SK-N-SH treated with all-trans-retinoic acid at 6 μM for 48 hours (cell line): Measurements from ENCODE around the gene MATK.

ENCODE experiments used
- ATAC-seq: fragments of 200-7000 bp; cut with Tn5 transposase; 3 replicates; pipeline ENCODE4 v1.9.1; 2020; ENCODE audit warnings: mild to moderate bottlenecking, moderate library complexity
- CSDC2 ChIP-seq: fragments of 250-450 bp; sonication (Bioruptor Pico); IDR thresholded peaks from 2 replicates; pipeline ENCODE4 v1.5.0; 2020; ENCODE audit warnings: mild to moderate bottlenecking, moderate library complexity
- GLIS3 ChIP-seq: fragments of 250-450 bp; sonication (Bioruptor Pico); IDR thresholded peaks from 2 replicates; pipeline ENCODE4 v1.5.0; 2020; ENCODE audit warnings: mild to moderate bottlenecking, moderate library complexity
- ISL1 ChIP-seq: fragments of 250-450 bp; sonication (Bioruptor Pico); IDR thresholded peaks from 2 replicates; pipeline ENCODE4 v2.1.2; 2022; ENCODE audit warnings: mild to moderate bottlenecking, moderate library complexity
- POU6F1 ChIP-seq: fragments of 250-450 bp; sonication (Bioruptor Pico); IDR thresholded peaks from 2 replicates; pipeline ENCODE4 v1.8.0; 2021; ENCODE audit warnings: low read depth, mild to moderate bottlenecking, moderate library complexity, borderline replicate concordance
- PPARA ChIP-seq: fragments of 250-450 bp; sonication (Bioruptor Pico); IDR thresholded peaks from 2 replicates; pipeline ENCODE4 v1.5.0; 2020; ENCODE audit warnings: mild to moderate bottlenecking, borderline replicate concordance
- RARB ChIP-seq: fragments of 250-450 bp; sonication (Bioruptor Pico); IDR thresholded peaks from 2 replicates; pipeline ENCODE4 v1.8.0; 2021; ENCODE audit warnings: mild to moderate bottlenecking, moderate library complexity
- SNAI2 ChIP-seq: fragments of 250-450 bp; sonication (Bioruptor Pico); IDR thresholded peaks from 2 replicates; pipeline ENCODE4 v1.5.0; 2020; ENCODE audit warnings: mild to moderate bottlenecking, moderate library complexity
- TCF4 ChIP-seq: fragments of 250-450 bp; sonication (Bioruptor Pico); IDR thresholded peaks from 2 replicates; pipeline ENCODE4 v1.8.0; 2021; ENCODE audit warnings: mild to moderate bottlenecking, moderate library complexity, borderline replicate concordance
- TOX ChIP-seq: fragments of 250-450 bp; sonication (Bioruptor Pico); IDR thresholded peaks from 2 replicates; pipeline ENCODE4 v1.8.0; 2021; ENCODE audit warnings: mild to moderate bottlenecking, moderate library complexity, borderline replicate concordance
- ZFP3 ChIP-seq: fragments of 250-450 bp; sonication (Bioruptor Pico); IDR thresholded peaks from 2 replicates; pipeline ENCODE4 v1.5.0; 2020; ENCODE audit warnings: mild to moderate bottlenecking, moderate library complexity
- ZFP30 ChIP-seq: fragments of 450-650 bp; formaldehyde crosslinking; IDR thresholded peaks from 2 replicates; pipeline ENCODE4 v1.5.0; 2022; ENCODE audit warnings: mild to moderate bottlenecking, moderate library complexity
- ZNF565 ChIP-seq: fragments of 450-650 bp; formaldehyde crosslinking; conservative IDR thresholded peaks from 2 replicates; pipeline ENCODE4 v1.5.0; 2020; ENCODE audit warnings: low read depth, mild to moderate bottlenecking, moderate library complexity
- ZNF70 ChIP-seq: fragments of 450-650 bp; formaldehyde crosslinking; IDR thresholded peaks from 2 replicates; pipeline ENCODE4 v1.5.0; 2020; ENCODE audit warnings: mild to moderate bottlenecking, moderate library complexity
- TF ChIP-seq, protein P1 (sequence below): fragments of 250-450 bp; sonication (Bioruptor Pico); IDR thresholded peaks from 2 replicates; pipeline ENCODE4 v1.5.1; 2021; ENCODE audit warnings: mild to moderate bottlenecking, moderate library complexity
- TF ChIP-seq, protein P2 (sequence below): fragments of 250-450 bp; sonication (Bioruptor Pico); IDR thresholded peaks from 2 replicates; pipeline ENCODE4 v1.8.0; 2020; ENCODE audit warnings: mild to moderate bottlenecking, moderate library complexity, borderline replicate concordance

Gene MATK

DNA sequence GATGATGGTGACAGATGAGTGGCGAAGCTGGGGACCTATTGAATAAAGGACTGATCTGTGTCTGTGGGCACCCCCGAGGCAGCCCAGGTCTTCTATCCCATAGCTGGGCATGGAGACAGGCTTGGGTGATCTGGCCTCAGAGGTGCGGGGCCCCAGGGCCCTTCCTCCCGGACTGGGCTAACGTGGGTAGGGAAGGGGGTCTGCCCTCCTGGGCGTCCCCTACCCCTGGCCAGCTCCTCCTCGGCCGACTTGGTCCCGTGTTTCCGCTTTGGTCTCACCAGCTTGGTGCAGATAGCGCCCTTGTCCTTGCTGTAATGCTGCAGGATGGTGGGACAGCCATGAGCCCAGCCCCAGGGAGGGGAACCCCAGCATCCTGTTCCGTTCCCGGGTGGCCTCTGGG is 3.3 kb downstream of the MATK start:
- TF ChIP-seq ZFP30 (no peak), ZNF70 (CRISPR knock-in tag) (no peak), ISL1 (CRISPR knock-in tag) (no peak)
- ATAC-seq, result no peak

DNA sequence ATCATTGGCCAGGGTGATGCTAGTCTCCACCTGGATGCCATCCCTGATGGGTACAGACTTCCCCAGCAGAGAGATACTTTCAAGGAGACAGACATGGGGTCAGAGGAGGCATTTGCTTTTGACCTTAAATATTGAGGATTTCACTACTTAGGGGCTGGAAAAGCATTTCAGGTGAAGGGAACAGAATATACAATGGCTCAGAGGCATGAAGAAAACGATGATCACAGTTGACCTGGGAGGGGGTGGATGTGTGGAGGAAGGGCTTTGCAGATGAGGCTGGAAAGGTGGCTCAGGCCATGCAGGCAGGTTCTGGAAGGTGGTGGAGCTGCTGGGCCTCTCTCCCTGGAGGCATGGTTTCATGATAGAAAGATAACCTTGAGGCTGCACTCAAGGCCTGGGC is 3.9 kb downstream of the MATK start:
- TF ChIP-seq PPARA (no peak), SNAI2 (CRISPR knock-in tag) (no peak), RARB (CRISPR knock-in tag) (no peak), CSDC2 (CRISPR knock-in tag) (no peak), ISL1 (CRISPR knock-in tag) (no peak), TOX (CRISPR knock-in tag) (no peak)
- no peak for ATAC-seq

- TF ChIP-seq ZFP30, result no peak
- TF ChIP-seq TOX (CRISPR knock-in tag), result no peak
- no peak for TF ChIP-seq ISL1 (CRISPR knock-in tag)
- TF ChIP-seq, protein P1, sequence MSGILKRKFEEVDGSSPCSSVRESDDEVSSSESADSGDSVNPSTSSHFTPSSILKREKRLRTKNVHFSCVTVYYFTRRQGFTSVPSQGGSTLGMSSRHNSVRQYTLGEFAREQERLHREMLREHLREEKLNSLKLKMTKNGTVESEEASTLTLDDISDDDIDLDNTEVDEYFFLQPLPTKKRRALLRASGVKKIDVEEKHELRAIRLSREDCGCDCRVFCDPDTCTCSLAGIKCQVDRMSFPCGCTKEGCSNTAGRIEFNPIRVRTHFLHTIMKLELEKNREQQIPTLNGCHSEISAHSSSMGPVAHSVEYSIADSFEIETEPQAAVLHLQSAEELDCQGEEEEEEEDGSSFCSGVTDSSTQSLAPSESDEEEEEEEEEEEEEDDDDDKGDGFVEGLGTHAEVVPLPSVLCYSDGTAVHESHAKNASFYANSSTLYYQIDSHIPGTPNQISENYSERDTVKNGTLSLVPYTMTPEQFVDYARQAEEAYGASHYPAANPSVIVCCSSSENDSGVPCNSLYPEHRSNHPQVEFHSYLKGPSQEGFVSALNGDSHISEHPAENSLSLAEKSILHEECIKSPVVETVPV (CRISPR knock-in tag), result no peak
- TF ChIP-seq, protein P2, sequence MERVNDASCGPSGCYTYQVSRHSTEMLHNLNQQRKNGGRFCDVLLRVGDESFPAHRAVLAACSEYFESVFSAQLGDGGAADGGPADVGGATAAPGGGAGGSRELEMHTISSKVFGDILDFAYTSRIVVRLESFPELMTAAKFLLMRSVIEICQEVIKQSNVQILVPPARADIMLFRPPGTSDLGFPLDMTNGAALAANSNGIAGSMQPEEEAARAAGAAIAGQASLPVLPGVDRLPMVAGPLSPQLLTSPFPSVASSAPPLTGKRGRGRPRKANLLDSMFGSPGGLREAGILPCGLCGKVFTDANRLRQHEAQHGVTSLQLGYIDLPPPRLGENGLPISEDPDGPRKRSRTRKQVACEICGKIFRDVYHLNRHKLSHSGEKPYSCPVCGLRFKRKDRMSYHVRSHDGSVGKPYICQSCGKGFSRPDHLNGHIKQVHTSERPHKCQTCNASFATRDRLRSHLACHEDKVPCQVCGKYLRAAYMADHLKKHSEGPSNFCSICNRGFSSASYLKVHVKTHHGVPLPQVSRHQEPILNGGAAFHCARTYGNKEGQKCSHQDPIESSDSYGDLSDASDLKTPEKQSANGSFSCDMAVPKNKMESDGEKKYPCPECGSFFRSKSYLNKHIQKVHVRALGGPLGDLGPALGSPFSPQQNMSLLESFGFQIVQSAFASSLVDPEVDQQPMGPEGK (CRISPR knock-in tag), result no peak
- TF ChIP-seq SNAI2 (CRISPR knock-in tag), result no peak
- TF ChIP-seq ZFP3, result no peak
- TF ChIP-seq RARB (CRISPR knock-in tag), result no peak
- TF ChIP-seq GLIS3 (CRISPR knock-in tag), result no peak
- no peak for TF ChIP-seq PPARA
- TF ChIP-seq TCF4 (CRISPR knock-in tag), result no peak
- no peak for TF ChIP-seq ZNF70 (CRISPR knock-in tag)
- no peak for ATAC-seq
These were observed 4.6 kb downstream of the MATK start for GRCh38 chr19:3781603-3782002.

GRCh38 chr19:3780786-3781304 is 5.3 kb downstream of the MATK start:
- TF ChIP-seq ZFP3 (no peak), TOX (CRISPR knock-in tag) (no peak), ZNF565 (no peak), POU6F1 (CRISPR knock-in tag) (no peak), SNAI2 (CRISPR knock-in tag) (no peak)
- TF ChIP-seq, all 23 proteins: peak for 0
- no peak for ATAC-seq

- TF ChIP-seq POU6F1 (CRISPR knock-in tag) (no peak), TCF4 (CRISPR knock-in tag) (no peak)
- TF ChIP-seq, protein P2 (CRISPR knock-in tag), result no peak
- ATAC-seq, result no peak
These were observed 7.1 kb downstream of the MATK start for GRCh38 chr19:3778899-3779723.
